GM19023 (cell line): ENCODE results near the gene SIGMAR1.
"Not testable (repeated sequence)": the region's sequence is repeated elsewhere in the genome, so short reads cannot be mapped to it uniquely, and the experiment has no call there.

Experiments used
- ATAC-seq: cut with Tn5 transposase; IDR thresholded peaks from one replicate; pipeline ENCODE4 v1.9.1; 2021; ENCODE audit warnings: mild to moderate bottlenecking, moderate library complexity; ENCODE audit not compliant: unreplicated experiment

The SIGMAR1 gene

GRCh38 chr9:34655394-34655793 lies 17.8 kb upstream of the SIGMAR1 start:
- no peak for ATAC-seq

GRCh38 chr9:34654323-34655051 lies 16.9 kb upstream of the SIGMAR1 start:
- no peak for ATAC-seq

DNA sequence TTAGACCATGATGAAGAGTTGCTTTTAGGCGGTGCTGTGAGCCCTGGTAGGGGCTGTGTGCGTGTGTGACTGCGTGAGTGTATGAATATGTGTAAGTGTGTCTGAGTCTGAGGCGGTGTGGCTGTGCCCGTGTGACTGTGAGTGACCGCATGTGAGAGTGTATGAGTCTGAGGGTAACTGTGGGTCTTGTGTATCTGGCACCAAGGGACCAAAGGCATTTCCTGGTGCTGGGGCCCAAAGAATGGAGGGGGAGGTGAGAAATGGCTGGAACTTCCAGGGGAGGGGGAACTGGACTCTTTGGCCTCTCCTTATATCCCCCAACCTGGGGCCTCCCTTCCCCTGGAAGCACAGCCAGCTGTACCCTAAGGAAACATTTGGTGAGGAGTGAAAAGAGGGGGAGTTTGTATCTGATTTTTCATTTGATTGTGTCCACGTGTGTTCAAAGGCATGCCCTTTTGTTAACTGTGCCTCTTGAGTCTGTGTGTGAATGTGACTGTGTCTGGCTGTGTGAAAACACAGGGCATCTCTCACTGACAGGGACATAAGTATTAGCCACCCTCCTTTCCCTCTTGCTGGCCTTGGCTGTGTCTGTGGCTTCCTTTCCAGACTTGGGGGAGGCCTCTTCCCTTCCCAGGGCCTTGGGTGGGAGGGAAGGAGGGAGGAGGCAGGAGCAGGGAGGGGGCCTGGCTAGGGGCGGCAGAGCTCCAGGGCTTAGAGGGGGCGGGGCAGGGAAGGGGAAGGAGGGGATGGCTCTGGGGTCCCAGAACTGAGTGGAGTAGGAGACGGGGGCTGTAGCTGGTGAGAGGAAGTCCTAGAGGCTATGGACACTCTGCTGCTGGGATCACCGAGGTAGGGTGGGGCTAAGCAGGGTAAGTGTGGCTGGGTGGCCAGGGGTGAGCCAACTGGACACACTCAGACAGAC lies 15.8 kb upstream of the SIGMAR1 start:
- no peak for ATAC-seq

DNA sequence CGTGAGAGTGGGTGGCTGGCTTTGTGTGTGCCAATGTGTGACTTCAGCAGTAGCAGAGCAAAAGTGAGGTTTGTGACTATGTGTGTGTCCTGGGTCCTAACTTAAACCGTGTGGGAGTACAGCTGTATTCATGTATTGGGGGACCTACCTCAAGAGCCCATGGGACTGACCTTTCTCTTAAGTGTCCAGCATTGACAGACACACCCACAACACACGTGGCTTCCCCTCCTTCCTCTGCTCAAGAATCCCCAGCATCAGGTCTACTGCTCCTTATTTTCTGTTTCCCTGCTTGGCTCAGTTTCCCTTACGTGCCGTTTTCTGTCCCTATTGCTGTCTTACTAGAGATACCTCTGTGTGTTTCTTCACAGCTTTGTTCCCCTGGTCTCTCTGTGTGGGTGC lies 15.0 kb upstream of the SIGMAR1 start:
- no peak for ATAC-seq

- ATAC-seq, result no peak
Measured at GRCh38 chr9:34651876-34652601, 14.5 kb upstream of the SIGMAR1 start, which contains the start of gene IL11RA. Gene IL11RA, plus strand, starts transcription at chr9:34652185. Its CDS starts 3,033 bp downstream, at chr9:34655218.

DNA sequence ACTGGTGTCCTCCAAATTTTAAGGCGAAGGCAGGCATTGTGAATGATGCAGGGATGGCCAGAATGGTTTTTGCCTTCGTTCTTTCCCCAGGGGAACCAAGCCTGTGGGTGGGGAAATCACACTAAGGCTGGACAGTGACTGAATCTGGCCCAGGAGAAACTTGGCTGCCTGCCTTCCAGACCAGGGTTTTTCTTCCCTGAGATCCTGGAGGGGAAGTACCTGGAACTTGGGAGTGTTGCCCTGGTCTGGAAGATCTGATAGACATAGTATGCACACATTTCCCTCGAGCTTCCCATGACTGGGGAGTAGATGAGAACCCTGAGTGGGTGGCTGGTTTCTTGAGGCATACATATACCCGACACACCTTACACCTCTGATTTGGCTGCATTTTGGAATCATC lies 13.7 kb upstream of the SIGMAR1 start:
- ATAC-seq, result no peak

DNA sequence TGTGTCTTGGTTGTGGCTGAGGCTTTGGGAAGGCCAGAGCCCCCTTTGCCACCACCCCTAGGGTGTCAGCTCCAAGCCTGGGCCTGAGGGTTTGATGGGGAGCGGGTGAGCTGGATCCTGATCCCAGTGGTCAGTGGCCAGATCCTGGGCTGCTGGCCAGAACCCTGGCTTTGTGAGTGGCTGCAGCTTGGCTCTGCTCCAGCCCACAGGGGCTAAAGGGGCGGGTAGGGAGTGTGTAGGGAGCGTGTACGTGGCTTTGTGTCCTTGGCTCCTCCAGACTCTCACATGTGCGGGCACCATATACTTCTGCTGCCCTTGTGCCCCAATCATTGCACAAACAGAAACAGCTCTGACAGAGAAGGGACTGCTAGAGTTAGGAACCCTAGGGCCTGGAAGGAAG lies 13.2 kb upstream of the SIGMAR1 start:
- ATAC-seq, result no peak

DNA sequence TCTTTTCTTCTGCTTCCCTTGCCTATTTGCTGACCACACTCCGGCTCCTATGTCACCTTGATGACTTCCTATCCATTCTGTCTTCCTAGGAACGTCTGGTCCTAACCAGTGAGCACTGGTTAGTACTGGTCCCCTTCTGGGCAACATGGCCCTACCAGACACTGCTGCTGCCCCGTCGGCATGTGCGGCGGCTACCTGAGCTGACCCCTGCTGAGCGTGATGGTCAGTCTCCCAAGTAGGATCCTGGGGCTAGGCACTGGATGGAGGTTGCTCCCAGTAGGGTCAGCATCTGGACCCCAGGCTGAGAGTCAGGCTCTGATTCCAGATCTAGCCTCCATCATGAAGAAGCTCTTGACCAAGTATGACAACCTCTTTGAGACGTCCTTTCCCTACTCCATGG lies 11.1 kb upstream of the SIGMAR1 start:
- no peak for ATAC-seq

DNA sequence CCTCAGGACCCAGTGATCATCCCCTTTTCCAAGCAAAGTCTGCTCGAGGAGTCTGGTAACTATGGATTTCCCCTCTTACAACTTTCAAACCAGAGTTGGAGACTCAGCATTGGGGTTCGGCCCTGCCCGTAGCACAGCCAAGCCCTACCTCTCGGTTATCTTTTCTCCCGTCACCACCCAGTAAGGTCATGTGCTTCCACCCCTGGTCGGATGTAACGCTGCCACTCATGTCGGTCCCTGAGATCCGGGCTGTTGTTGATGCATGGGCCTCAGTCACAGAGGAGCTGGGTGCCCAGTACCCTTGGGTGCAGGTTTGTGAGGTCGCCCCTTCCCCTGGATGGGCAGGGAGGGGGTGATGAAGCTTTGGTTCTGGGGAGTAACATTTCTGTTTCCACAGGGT lies 10.1 kb upstream of the SIGMAR1 start:
- ATAC-seq, result no peak

DNA sequence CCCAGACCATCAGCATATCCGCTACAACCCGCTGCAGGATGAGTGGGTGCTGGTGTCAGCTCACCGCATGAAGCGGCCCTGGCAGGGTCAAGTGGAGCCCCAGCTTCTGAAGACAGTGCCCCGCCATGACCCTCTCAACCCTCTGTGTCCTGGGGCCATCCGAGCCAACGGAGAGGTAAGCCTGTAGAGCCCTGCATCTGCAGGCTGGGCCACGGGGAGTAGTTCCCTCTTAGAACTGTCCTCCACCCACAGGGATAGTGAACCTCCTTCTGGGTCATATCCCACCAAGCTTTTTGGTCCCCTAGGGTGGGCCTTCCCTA lies 9.5 kb upstream of the SIGMAR1 start:
- no peak for ATAC-seq

DNA sequence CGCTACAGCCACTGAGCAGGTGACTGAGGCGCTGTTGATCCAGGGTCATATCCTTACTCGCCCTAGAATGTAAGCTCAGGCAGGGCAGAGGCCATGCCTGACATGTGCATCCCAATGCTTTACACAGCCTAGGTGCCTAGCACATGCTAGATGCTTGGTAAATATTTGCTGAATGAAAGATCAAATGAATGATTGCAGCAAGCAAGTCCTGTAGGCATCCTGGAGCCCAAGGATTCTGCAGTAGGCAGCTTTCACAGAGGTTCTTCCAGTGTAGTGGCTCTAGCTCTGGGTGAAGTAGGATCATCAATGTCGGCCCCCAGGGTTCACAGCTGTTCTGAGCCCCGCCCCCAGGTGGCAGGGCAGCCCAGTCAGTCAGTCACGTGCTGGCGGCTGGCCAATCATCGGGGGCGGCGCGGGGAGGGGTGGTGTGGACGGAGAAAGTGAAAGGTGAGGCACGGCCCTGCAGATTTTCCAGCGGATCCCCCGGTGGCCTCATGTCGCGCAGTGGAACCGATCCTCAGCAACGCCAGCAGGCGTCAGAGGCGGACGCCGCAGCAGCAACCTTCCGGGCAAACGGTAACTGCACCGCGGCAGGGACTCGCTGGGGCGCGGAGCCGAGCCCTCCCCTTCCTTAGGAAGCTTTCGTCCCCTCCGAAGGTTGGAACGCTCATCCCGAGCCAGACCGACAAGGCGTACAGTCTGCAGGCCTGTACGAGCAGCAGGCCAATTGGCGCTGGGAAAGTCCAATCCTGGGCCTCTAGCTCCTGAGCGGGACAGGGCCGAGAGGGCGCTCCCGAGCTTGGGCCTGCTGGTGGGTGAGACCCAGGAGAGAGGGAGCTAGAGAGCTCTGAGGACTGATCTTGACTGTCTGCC lies 8.9 kb upstream of the SIGMAR1 start, which contains the start of gene GALT:
GALT (plus strand) TSS at position 465 of the 873 bp plus-strand sequence; CDS start at position 495, 30 bp downstream.
- peak; percentile 89 for ATAC-seq

- no peak for ATAC-seq
Measured at GRCh38 chr9:34644766-34645314, 7.3 kb upstream of the SIGMAR1 start.

DNA sequence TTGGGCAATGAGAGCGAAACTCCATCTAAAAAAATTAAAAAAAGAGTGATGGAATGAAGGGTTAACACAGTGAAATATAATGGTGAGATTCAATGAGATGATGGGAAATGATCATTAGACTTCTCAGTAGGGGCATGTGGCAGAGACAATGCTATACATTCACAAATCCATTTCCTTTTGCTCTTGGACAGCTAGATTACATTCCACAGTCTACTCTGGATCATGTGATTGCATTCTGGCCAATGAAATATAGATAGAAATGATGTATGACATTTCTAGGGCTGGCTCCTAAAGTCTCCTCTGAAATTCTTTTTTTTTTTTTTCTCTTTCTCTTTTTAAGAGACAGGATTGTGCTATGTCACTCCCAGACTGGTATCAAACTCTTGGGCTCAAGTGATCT lies 5.1 kb upstream of the SIGMAR1 start:
- ATAC-seq, result no peak

GRCh38 chr9:34639322-34639721 lies 1.7 kb upstream of the SIGMAR1 start:
- ATAC-seq, result not testable (repeated sequence)

- ATAC-seq, result no peak
Measured at GRCh38 chr9:34638138-34638445, 505 bp upstream of the SIGMAR1 start.

- ATAC-seq, result no peak
Measured at GRCh38 chr9:34636791-34637355, 714 bp downstream of the SIGMAR1 start.

GRCh38 chr9:34635556-34635955 lies 2.0 kb downstream of the SIGMAR1 start:
- ATAC-seq, result no peak

DNA sequence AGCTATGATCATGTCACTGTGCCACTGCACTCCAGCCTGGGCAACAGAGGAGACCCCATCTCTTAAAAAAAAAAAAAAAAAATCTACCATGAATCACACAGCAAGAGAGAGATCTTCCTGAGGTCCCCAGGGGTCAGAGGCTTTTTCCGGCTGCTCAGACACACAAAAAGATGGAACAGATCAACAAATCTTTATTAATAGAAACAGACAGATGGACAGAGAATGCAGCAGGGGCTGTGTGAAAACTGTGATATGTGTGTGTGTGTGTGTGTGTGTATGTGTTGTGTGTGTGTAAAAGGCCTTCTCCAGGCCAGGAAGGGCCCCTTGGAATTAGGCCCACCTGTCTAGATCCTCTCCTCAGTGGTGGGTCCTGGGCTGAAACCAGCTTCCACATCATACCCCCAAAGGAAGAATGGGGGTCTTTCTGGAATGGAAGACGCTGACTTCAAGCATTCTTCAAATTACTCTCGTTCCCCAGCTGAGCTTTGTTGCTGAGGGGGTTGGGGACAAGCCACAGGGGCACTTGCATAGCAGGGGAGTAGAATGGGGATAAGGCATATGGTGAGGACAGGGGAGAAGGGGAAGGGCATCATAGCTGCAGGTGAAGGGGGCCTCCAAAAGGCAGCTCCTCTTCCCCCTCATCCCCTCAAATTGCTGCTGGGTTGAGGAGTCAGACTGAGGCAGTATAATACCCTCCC lies 2.9 kb downstream of the SIGMAR1 start:
- no peak for ATAC-seq

GRCh38 chr9:34633851-34634550 lies 3.6 kb downstream of the SIGMAR1 start:
- ATAC-seq, result no peak
